IPS-20b (cell line): ENCODE results near the gene GPR141.
A peak's percentile ranks its signal among the peaks of the same experiment; 100 is the strongest.
"Not testable (repeated sequence)": the region's sequence is repeated elsewhere in the genome, so short reads cannot be mapped to it uniquely, and the experiment has no call there.

Experiments used
- H3K27ac ChIP-seq: one replicate; pipeline ENCODE4 v1.5.1; 2013; ENCODE audit warnings: low read length
- H3K27me3 ChIP-seq: 2 replicates; pipeline ENCODE4 v1.6.1; 2013; ENCODE audit warnings: mild to moderate bottlenecking, low read length, inconsistent platforms; ENCODE audit not compliant: insufficient read depth
- H3K36me3 ChIP-seq: 2 replicates; pipeline ENCODE4 v1.6.1; 2013; ENCODE audit warnings: low read depth, mild to moderate bottlenecking, inconsistent platforms, low read length, moderate library complexity; ENCODE audit not compliant: insufficient read depth
- H3K4me1 ChIP-seq: 2 replicates; pipeline ENCODE4 v1.6.1; 2013; ENCODE audit warnings: mild to moderate bottlenecking, control low read depth, inconsistent platforms, low read length, moderate library complexity; ENCODE audit not compliant: insufficient read depth
- H3K4me3 ChIP-seq: 2 replicates; pipeline ENCODE4 v1.5.1; 2013; ENCODE audit warnings: mild to moderate bottlenecking, low read length, inconsistent platforms
- H3K9ac ChIP-seq: 2 replicates; pipeline ENCODE4 v1.6.1; 2013; ENCODE audit warnings: low read depth, mild to moderate bottlenecking, inconsistent platforms, low read length, moderate library complexity
- H3K9me3 ChIP-seq: 2 replicates; pipeline ENCODE4 v1.6.1; 2013; ENCODE audit warnings: mild to moderate bottlenecking, low read depth, low read length, inconsistent platforms; ENCODE audit not compliant: insufficient read depth

Gene GPR141

GRCh38 chr7:37690206-37690605, 6.6 kb downstream of the GPR141 start:
- no peak overlapping the region for H3K27ac ChIP-seq
- no peak overlapping the region for H3K9ac ChIP-seq

DNA sequence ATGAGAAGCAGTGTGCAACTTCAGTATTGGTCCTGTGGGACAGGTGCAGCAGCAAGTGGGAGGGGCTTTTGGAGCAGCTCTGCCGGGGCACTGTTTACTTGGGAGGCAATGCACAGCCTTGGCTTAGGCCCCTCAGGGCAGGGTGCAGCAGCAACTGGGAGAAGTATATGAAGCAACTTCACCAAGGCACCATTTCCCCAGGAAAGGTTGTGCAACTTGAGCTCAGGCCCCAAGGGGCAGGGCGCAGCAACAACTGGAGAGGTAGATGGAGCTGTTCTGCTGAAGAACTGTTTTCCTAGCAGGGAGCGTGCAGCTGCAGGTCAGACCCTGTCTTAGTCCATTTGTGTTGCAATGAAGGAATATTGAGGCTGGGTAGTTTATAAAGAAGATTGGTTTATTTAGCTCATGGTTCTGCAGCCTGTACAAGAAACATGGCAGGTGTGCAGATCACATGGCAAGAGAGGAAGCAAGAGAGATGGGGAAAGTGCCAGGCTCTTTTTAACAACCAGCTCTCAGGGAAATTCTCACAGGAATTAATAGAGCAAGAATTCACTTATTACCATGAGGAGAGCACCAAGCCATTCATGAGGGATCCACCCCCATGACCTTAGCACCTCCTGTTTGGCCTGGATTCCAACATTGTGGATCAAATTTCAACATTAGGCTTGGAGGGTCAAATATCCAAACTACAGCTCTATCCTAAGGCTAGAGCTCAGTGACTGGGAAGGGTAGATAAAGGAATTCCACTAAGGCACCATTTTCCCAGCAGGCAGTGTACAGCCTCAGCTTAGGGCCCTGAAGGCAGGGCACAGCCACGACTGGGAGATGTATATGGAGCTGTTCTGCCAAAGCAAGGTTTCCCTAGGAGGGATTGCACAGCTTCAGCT, 10.9 kb downstream of the GPR141 start:
- Histone ChIP-seq H3K27ac (no peak overlapping the region), H3K9me3 (no peaks in the 10 kb centered on the region), H3K36me3 (no peaks in the 10 kb centered on the region), H3K4me1 (peaks cover 8% of the 10 kb centered on the region), H3K4me3 (no peak overlapping the region), H3K27me3 (no peaks in the 10 kb centered on the region), H3K9ac (no peak overlapping the region)

More at GRCh38 chr7:37690206-37690605, 6.6 kb downstream of the GPR141 start:
- Histone ChIP-seq H3K4me3 (no peak overlapping the region), H3K27me3 (no peaks in the 10 kb centered on the region), H3K9me3 (no peaks in the 10 kb centered on the region), H3K4me1 (peaks cover 8% of the 10 kb centered on the region), H3K36me3 (no peaks in the 10 kb centered on the region)

GRCh38 chr7:37698276-37698675, 14.7 kb downstream of the GPR141 start:
- no peaks in the 10 kb centered on the region for H3K27me3 ChIP-seq
- H3K9ac ChIP-seq: no peak overlapping the region
- no peaks in the 10 kb centered on the region for H3K36me3 ChIP-seq
- H3K4me3 ChIP-seq: no peak overlapping the region
- no peaks in the 10 kb centered on the region for H3K9me3 ChIP-seq
- H3K27ac ChIP-seq: no peak overlapping the region
- H3K4me1 ChIP-seq: peaks cover 19% of the 10 kb centered on the region

DNA sequence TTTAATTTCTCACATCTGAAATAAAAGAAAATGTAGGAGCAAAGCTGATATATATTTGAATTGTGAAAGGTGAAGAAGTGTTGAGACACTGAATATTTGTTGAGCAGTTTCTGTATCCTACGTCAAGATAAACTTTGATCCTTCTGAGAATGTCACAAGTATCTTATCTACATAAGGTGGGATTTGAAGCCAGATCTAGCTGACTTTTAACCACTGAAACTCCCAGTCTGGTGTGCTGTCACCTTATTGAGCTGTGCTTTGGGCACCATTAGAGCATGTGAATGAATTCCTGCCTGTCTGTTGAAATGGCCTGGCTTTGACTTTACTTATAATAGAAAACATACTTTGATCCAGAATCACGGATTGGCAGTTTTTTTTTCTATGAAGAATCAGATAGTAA, 15.2 kb downstream of the GPR141 start:
- H3K9ac ChIP-seq: no peak overlapping the region
- no peaks in the 10 kb centered on the region for H3K27me3 ChIP-seq
- H3K4me1 ChIP-seq: peaks cover 22% of the 10 kb centered on the region
- no peak overlapping the region for H3K27ac ChIP-seq
- H3K9me3 ChIP-seq: no peaks in the 10 kb centered on the region
- H3K4me3 ChIP-seq: no peak overlapping the region
- no peaks in the 10 kb centered on the region for H3K36me3 ChIP-seq

- Histone ChIP-seq H3K9me3 (no peaks in the 10 kb centered on the region), H3K27me3 (no peaks in the 10 kb centered on the region), H3K4me1 (peaks cover 35% of the 10 kb centered on the region), H3K4me3 (no peak overlapping the region), H3K27ac (no peak overlapping the region), H3K36me3 (no peaks in the 10 kb centered on the region), H3K9ac (no peak overlapping the region)
Measured at GRCh38 chr7:37701769-37702168, 18.2 kb downstream of the GPR141 start.

GRCh38 chr7:37703361-37703760, 19.8 kb downstream of the GPR141 start:
- H3K9ac ChIP-seq: no peak overlapping the region
- H3K36me3 ChIP-seq: no peaks in the 10 kb centered on the region
- no peak overlapping the region for H3K27ac ChIP-seq
- no peaks in the 10 kb centered on the region for H3K9me3 ChIP-seq
- H3K4me3 ChIP-seq: no peak overlapping the region
- no peaks in the 10 kb centered on the region for H3K27me3 ChIP-seq
- H3K4me1 ChIP-seq: peaks cover 38% of the 10 kb centered on the region

- not testable (repeated sequence) for H3K9me3 ChIP-seq, H3K9ac ChIP-seq, H3K36me3 ChIP-seq, H3K27ac ChIP-seq, H3K4me3 ChIP-seq, H3K27me3 ChIP-seq
- peaks cover 38% of the 10 kb centered on the region for H3K4me1 ChIP-seq
Measured at GRCh38 chr7:37704328-37704833, 20.8 kb downstream of the GPR141 start.

DNA sequence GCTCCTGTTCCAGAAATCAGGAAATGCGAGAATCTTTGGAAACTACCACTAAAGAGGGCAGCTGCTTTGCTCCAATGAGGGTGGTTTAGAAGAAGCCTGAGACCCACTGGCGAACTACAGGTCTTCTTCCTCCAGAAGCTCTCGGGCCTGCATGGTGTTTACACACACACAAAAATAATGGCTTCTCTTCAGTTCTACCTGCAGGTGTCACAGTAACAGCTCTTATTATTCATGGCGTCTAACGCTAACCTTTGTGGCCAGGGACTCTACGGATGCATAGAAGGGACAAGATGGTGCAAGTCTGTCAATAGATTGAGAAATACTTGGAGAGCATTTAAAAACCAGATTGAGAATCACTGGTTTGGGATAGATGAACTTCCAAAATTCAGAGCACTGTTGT, 22.4 kb downstream of the GPR141 start:
- Histone ChIP-seq H3K9ac (no peak overlapping the region), H3K27ac (peak overlapping the region; percentile 37), H3K36me3 (no peaks in the 10 kb centered on the region), H3K4me1 (peaks cover 38% of the 10 kb centered on the region), H3K9me3 (no peaks in the 10 kb centered on the region), H3K4me3 (no peak overlapping the region), H3K27me3 (no peaks in the 10 kb centered on the region)

DNA sequence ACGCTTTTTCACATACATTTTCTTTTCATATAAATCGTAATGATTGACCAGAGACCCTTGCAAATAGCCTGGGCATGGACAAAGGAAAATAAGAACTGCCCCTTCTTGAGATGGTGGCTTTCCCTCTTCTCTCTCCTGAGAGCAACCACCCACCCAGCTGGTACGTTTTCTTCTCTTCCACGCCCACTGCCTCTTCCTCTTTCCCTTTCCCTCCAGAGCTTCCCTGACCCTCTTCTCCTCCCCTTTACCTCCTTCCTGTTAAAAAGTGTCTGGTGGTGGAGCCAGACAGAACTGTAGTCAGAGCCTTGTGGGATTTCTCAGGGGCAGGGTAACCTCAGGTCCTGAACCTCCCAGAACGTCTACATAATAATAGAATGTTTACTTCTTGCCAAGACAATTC, 23.2 kb downstream of the GPR141 start:
- no peaks in the 10 kb centered on the region for H3K36me3 ChIP-seq
- no peak overlapping the region for H3K9ac ChIP-seq
- H3K27ac ChIP-seq: no peak overlapping the region

GRCh38 chr7:37707754-37708485, 24.4 kb downstream of the GPR141 start:
- no peak overlapping the region for H3K4me3 ChIP-seq
- peaks cover 30% of the 10 kb centered on the region for H3K4me1 ChIP-seq
- H3K9ac ChIP-seq: no peak overlapping the region
- no peaks in the 10 kb centered on the region for H3K9me3 ChIP-seq
- no peaks in the 10 kb centered on the region for H3K36me3 ChIP-seq
- no peaks in the 10 kb centered on the region for H3K27me3 ChIP-seq
- H3K27ac ChIP-seq: no peak overlapping the region

More for the DNA sequence above, 23.2 kb downstream of the GPR141 start:
- H3K4me1 ChIP-seq: peaks cover 34% of the 10 kb centered on the region
- H3K27me3 ChIP-seq: no peaks in the 10 kb centered on the region
- H3K4me3 ChIP-seq: no peak overlapping the region
- H3K9me3 ChIP-seq: no peaks in the 10 kb centered on the region

DNA sequence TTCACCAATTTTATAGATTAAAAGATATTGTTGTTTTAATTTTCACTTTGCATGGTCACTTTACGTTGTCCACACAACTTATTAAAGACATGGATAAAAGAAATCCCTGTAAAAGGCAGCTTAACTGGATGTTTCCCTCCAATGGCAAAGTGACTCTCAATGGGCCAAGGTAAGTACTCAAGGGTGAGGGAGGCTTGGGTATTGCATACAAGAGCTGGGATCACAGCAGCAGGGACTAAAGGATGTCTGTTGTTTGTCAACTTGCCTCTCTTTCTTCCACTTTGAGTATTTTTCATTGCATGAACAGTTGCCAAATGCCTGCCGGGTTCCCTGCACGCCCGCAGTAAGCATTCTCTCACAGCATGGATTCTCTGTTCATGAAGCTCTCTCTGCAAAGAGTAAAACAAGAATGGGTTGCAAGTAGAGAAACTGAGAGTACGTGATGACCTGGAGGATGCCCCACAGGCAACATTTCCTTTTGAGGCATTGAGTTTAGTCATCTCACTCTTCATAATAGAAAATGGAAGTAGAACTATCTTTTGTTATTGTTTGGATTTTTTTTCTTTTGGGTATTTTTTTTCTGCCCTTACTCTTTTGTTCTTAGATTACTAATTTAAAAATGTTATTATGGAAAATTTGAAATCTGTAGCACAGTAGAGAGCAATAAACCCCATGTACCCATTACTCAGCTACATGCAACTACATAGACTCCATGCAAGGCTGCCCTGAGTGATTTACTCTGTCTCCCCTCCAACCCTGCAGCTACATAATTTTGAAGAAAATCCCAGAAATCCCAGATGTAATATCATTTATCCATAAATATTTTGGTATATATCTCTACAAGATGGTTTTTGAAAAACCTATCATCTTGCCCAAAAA, 26.3 kb downstream of the GPR141 start:
- H3K9me3 ChIP-seq: no peaks in the 10 kb centered on the region
- no peak overlapping the region for H3K4me3 ChIP-seq
- H3K4me1 ChIP-seq: peaks cover 16% of the 10 kb centered on the region
- no peak overlapping the region for H3K27ac ChIP-seq
- H3K27me3 ChIP-seq: no peaks in the 10 kb centered on the region
- H3K36me3 ChIP-seq: no peaks in the 10 kb centered on the region
- no peak overlapping the region for H3K9ac ChIP-seq
